Natural killer cell treated with Interleukin-12 subunit alpha and Interleukin-12 subunit beta and Interleukin-15 and Interleukin-18, amount 100 ng/mL, for 72 hours (primary cell): Measurements from ENCODE around the gene LCN12. TPM values are rescaled to one million over a fixed set of nuclear protein-coding genes. Genes with fewer than 3 reads are reported as not detected.

Experiments used
- ATAC-seq, 2 donors: fragments of 150-1000 bp; cut with Tn5 transposase in 1 of 2; sonication (Bioruptor Pico), chemical (Tn5 transposase) in 1 of 2; 2 replicates each; pipeline ENCODE4 v1.10.0; 2021
- DNase-seq: peaks from one replicate; pipeline ENCODE4 v3.0.0; 2022; ENCODE audit warnings: low spot score
- H3K27ac Mint-ChIP-seq, 2 donors: 1 replicate in 1 of 2; 2 replicates in 1 of 2; pipeline ENCODE4 v1.8.0; 2022; ENCODE audit warnings: mixed read lengths in 2 of 2, mild to moderate bottlenecking in 1 of 2, moderate library complexity in 1 of 2
- H3K27me3 Mint-ChIP-seq, 2 donors: 1 replicate in 1 of 2; 2 replicates in 1 of 2; pipeline ENCODE4 v1.8.0; 2022; ENCODE audit warnings: mixed read lengths in 2 of 2
- H3K36me3 Mint-ChIP-seq: one replicate; pipeline ENCODE4 v1.8.0; 2022; ENCODE audit warnings: mixed read lengths
- H3K4me1 Mint-ChIP-seq, 2 donors: 1 replicate in 1 of 2; 2 replicates in 1 of 2; pipeline ENCODE4 v1.8.0; 2022; ENCODE audit warnings: low read depth in 2 of 2, mixed read lengths in 2 of 2, mild to moderate bottlenecking in 1 of 2
- H3K4me3 Mint-ChIP-seq: one replicate; pipeline ENCODE4 v1.8.0; 2022; ENCODE audit warnings: mixed read lengths
- H3K9me3 Mint-ChIP-seq: 2 replicates; pipeline ENCODE4 v1.8.0; 2022; ENCODE audit warnings: mixed read lengths
- total RNA-seq, 2 donors: library from RNA; stranded (reverse); gene quantifications; one replicate each; pipeline ENCODE4 v1.2.3, GENCODE V29; 2022

The LCN12 gene
- total RNA-seq, 2 donors from 2014 or later: 2.0 to 2.2 TPM

GRCh38 chr9:136944519-136945332 is 7.3 kb upstream of the LCN12 start, which contains the start of the genes C8G and FBXW5:
Gene C8G, plus strand, starts transcription at chr9:136945243. Its CDS starts 78 bp downstream, at chr9:136945321.
Gene FBXW5, minus strand, starts transcription at chr9:136944738. Its CDS starts 655 bp downstream, at chr9:136944083.
- Mint-ChIP-seq H3K9me3 (no peaks in the 10 kb centered on the region), H3K4me3 (peak within 1 kb of the TSS; percentile 84), H3K27me3 (no peaks in the 10 kb centered on the region), H3K4me1 (peaks cover 6 to 14% of the 10 kb centered on the region in 2 donors), H3K27ac (peak within 1 kb of the TSS; percentile 83 to 85), H3K36me3 (no peaks in the 10 kb centered on the region)
- peak; percentile 99 for DNase-seq
- peak; percentile 93 for ATAC-seq

DNA sequence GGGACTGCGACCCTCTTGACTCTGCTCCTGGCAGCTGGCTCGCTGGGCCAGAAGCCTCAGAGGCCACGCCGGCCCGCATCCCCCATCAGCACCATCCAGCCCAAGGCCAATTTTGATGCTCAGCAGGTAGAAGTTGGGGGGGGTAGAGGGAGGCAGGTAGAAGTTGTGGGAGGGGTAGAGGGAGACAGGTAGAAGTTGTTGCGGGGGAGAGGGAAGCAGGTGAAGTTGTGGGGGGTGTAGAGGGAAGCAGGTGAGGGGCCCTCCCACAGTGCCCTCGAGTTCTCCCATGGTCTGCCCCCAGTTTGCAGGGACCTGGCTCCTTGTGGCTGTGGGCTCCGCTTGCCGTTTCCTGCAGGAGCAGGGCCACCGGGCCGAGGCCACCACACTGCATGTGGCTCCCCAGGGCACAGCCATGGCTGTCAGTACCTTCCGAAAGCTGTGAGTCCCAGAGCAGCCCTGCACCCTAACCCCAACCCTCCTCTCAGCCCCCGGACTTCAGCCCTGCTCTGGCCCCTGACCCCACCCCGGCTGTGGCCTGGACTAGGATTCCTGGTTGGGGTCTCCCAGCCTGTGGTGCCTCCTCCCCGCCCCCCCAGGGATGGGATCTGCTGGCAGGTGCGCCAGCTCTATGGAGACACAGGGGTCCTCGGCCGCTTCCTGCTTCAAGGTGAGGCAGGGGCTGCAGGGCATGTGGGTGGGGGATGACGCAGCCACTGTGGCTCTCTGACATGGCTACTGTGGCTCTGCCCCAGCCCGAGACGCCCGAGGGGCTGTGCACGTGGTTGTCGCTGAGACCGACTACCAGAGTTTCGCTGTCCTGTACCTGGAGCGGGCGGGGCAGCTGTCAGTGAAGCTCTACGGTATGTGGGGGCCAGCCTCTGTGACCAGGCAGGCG is 6.5 kb upstream of the LCN12 start:
- peak overlapping the region; percentile 84 for H3K4me3 Mint-ChIP-seq

GRCh38 chr9:136946228-136947027 is 5.6 kb upstream of the LCN12 start:
- no peak for DNase-seq
- Mint-ChIP-seq H3K9me3 (no peaks in the 10 kb centered on the region), H3K27ac (no peak overlapping the region), H3K4me1 (peaks cover 6 to 15% of the 10 kb centered on the region in 2 donors), H3K36me3 (no peaks in the 10 kb centered on the region), H3K27me3 (no peaks in the 10 kb centered on the region), H3K4me3 (no peak overlapping the region)
- no peak for ATAC-seq

More for the DNA sequence above, 6.5 kb upstream of the LCN12 start:
- Mint-ChIP-seq H3K36me3 (no peaks in the 10 kb centered on the region), H3K27ac (peak overlapping the region; percentile 83 to 85), H3K27me3 (no peaks in the 10 kb centered on the region), H3K9me3 (no peaks in the 10 kb centered on the region), H3K4me1 (peaks cover 6 to 17% of the 10 kb centered on the region in 2 donors)
- ATAC-seq (no peak), DNase-seq (no peak)

DNA sequence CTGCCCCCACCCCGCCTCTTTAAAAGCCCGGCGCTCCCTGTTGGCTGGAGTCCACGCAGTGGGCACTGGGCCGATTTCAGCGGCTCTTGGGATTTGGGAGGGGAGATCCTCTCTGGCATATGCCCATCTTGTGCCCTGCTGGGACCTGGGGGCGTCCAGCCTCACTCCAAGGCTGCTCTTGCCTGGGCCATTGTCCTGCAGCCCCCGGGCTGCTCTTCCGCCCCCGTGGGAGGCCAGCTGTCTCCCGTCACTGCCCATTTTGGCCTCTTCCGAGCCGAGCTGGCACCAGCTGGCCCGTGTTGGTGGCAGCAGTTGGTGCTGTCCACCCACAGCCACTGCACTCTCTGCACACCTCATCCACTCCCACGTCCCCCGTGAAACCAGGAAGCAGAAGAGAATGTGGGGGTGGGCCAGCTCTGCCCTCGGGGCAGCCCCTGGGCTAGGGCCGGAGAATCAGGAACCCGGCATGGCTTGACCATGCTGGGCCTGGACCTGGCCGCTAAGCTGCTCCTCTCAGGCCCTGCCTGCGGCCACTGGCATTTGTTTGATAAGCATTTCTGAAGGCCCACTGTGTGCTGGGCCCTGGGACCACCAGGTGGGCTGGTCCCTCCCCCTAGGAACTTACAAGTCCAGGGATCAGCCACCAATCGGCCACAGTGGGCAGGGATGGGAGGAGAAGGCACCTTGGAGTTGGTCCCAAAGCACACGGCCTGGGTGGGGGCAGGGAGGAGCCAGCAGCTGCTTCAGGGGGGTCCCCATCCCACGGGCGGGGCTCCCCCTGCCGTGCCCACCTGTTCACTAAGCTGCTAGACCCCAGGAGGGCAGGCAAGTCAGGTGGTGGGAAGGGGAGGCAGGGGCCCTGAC is 4.8 kb upstream of the LCN12 start:
- H3K4me1 Mint-ChIP-seq: peaks cover 6 to 15% of the 10 kb centered on the region in 2 donors
- H3K9me3 Mint-ChIP-seq: no peaks in the 10 kb centered on the region
- ATAC-seq (no peak), DNase-seq (no peak)
- H3K27ac Mint-ChIP-seq: peak overlapping the region in 1 of 2 donors; percentile 50
- no peaks in the 10 kb centered on the region for H3K36me3 Mint-ChIP-seq
- H3K4me3 Mint-ChIP-seq: no peak overlapping the region
- no peaks in the 10 kb centered on the region for H3K27me3 Mint-ChIP-seq

- peak overlapping the region; percentile 39 to 83 for H3K27ac Mint-ChIP-seq
Measured at GRCh38 chr9:136947955-136948510, 4.0 kb upstream of the LCN12 start.

GRCh38 chr9:136949239-136949816 is 2.7 kb upstream of the LCN12 start:
- Mint-ChIP-seq H3K4me3 (peak overlapping the region; percentile 81), H3K4me1 (peaks cover 6 to 15% of the 10 kb centered on the region in 2 donors), H3K27ac (peak overlapping the region; percentile 39 to 83), H3K36me3 (no peaks in the 10 kb centered on the region), H3K9me3 (no peaks in the 10 kb centered on the region), H3K27me3 (no peaks in the 10 kb centered on the region)
- DNase-seq (no peak), ATAC-seq (no peak)

More at GRCh38 chr9:136947955-136948510, 4.0 kb upstream of the LCN12 start:
- no peaks in the 10 kb centered on the region for H3K9me3 Mint-ChIP-seq
- H3K36me3 Mint-ChIP-seq: no peaks in the 10 kb centered on the region
- ATAC-seq: no peak
- H3K4me3 Mint-ChIP-seq: peak overlapping the region; percentile 63
- peaks cover 6 to 15% of the 10 kb centered on the region in 2 donors for H3K4me1 Mint-ChIP-seq
- DNase-seq: peak; percentile 73
- H3K27me3 Mint-ChIP-seq: no peaks in the 10 kb centered on the region

DNA sequence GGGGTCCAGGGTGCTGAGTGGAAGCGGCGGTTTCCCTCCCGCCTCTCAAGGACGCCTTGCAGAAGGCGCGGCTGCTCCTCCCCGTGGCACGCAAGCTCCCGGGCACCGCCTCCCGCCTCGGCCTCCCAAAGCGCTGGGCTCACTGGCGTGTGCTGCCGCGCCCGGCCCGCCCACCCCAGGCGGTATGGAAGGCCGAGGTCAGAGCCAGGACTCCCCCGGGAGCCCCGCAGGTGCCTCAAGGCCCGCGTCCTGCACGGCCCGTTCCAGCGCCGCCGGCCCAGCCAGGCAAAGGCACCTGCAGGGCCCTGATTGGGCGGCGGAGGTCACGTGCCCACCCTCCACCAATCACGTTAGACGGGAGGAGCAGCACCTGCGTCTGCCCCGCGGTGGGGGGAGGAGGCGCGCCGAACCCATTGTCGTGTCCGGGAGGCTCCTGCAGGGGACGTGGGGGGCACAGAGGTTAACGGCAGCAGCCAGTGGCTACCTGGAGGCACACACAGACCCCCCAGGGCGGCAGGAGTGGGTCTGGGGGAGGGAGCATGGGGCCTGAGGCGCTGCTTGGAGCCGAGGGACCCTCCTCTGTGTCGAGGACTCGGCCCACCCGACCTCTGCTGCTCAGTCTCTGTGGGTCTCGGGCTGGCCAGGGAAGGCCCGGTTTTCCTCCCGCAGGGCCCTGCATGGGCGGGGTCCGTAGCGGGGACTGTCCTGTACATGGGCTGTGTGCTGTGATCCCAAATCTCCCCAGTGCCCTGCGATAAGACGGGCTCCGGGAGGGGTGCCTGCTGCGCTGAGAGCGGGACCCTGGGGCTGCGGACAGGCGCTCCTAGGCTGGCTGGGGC is 2.0 kb upstream of the LCN12 start:
- no peaks in the 10 kb centered on the region for H3K9me3 Mint-ChIP-seq
- peak; percentile 98 for DNase-seq
- H3K27ac Mint-ChIP-seq: peak overlapping the region; percentile 60 to 83
- ATAC-seq: peak; percentile 92 to 94
- H3K27me3 Mint-ChIP-seq: no peaks in the 10 kb centered on the region
- H3K4me3 Mint-ChIP-seq: peak overlapping the region; percentile 81
- no peaks in the 10 kb centered on the region for H3K36me3 Mint-ChIP-seq
- H3K4me1 Mint-ChIP-seq: peaks cover under 1 to 14% of the 10 kb centered on the region in 2 donors

DNA sequence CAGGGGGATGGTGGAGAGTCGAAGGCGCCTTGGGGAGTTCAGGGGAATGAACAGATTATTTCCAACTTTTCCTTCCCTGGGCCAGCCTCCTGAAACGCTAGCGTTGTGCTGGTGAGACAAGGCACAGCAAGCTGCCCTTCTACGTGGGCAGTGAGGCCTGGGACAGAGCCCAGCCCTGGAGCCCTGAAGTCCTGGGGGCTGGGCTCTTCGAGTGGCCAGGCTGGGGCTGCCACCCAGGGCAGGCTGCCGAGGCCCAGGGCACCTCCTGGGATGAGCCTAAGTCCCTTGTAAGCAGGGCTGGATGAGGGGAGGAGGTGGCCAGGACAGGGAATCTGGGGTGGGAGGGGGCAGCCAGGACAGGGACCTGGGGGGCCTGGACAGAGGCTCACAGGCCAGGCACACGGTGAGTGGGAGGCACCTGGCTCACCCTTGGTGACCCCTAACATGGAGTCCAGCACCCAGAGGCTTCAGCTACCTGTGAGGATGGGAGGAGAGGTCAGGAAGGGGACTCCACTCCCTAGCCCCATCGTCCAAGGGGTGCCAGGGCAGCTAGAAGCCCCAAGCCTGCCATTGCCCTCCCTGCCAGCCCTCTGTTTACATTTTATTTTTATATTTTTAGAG is 1.3 kb upstream of the LCN12 start:
- no peaks in the 10 kb centered on the region for H3K36me3 Mint-ChIP-seq
- H3K4me1 Mint-ChIP-seq: peaks cover 0 to 17% of the 10 kb centered on the region in 2 donors
- peak overlapping the region; percentile 81 for H3K4me3 Mint-ChIP-seq
- H3K9me3 Mint-ChIP-seq: no peaks in the 10 kb centered on the region
- no peaks in the 10 kb centered on the region for H3K27me3 Mint-ChIP-seq
- H3K27ac Mint-ChIP-seq: peak overlapping the region; percentile 60 to 83
- ATAC-seq (no peak), DNase-seq (no peak)

DNA sequence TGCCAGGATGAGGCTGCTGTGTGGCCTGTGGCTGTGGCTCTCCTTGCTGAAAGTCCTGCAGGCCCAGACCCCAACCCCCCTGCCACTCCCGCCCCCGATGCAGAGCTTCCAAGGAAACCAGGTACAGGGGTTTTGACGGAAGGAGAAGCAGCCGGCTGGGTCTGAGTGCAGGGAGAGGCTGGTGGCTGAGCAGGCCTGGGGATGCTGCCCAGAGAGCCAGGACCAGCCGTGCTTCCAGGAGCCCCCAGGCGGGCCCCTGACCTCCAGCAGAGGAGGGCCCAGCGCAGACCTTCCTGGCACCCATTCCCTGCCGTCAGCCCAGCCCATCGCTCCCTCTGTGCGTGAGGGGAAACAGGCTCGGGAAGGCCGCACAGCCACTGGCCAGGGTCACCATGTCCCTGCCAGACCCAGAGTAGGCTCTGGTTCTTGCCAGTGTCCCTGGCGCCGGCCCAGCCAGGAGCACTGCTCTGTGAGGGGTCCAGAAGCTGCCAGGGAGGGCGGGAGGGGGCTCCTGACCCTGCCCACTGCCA is 313 bp downstream of the LCN12 start:
- no peak for DNase-seq
- H3K36me3 Mint-ChIP-seq: no peaks in the 10 kb centered on the region
- no peaks in the 10 kb centered on the region for H3K27me3 Mint-ChIP-seq
- H3K4me1 Mint-ChIP-seq: peaks cover 10 to 22% of the 10 kb centered on the region in 2 donors
- ATAC-seq: no peak
- peaks cover 4% of the 10 kb centered on the region for H3K9me3 Mint-ChIP-seq
- H3K4me3 Mint-ChIP-seq: no peak overlapping the region
- no peak overlapping the region for H3K27ac Mint-ChIP-seq

GRCh38 chr9:136952876-136953770 is 1.1 kb downstream of the LCN12 start:
- H3K36me3 Mint-ChIP-seq: no peaks in the 10 kb centered on the region
- H3K4me3 Mint-ChIP-seq: no peak overlapping the region
- no peak overlapping the region for H3K27ac Mint-ChIP-seq
- no peaks in the 10 kb centered on the region for H3K27me3 Mint-ChIP-seq
- ATAC-seq: no peak
- DNase-seq: no peak
- peaks cover 4% of the 10 kb centered on the region for H3K9me3 Mint-ChIP-seq
- peaks cover 10 to 26% of the 10 kb centered on the region in 2 donors for H3K4me1 Mint-ChIP-seq
